A549 treated with Hydrocortisone at 1 μM for 4 hours (cell line): ENCODE data around the gene PGAM2. TPM values are rescaled to one million over a fixed set of nuclear protein-coding genes. Genes with fewer than 3 reads are reported as not detected.

Experiments used
- total RNA-seq: library from RNA; stranded (reverse); fragments of 200-300 nt; extraction: Qiagen RNA extraction; gene quantifications from 5 replicates; pipeline ENCODE4 v1.2.3, GENCODE V29; 2022

PGAM2 gene
- not detected in 5 replicates for total RNA-seq

GRCh38 chr7:44065431-44066110, at the start of gene PGAM2:
Gene PGAM2, minus strand, starts transcription at chr7:44065567. Its CDS starts 38 bp downstream, at chr7:44065529.

GRCh38 chr7:44103923-44104859, 38.8 kb upstream of the PGAM2 start, which contains the start of gene AEBP1:
Gene AEBP1, plus strand, starts transcription at chr7:44104345. Its CDS starts 321 bp downstream, at chr7:44104666.

GRCh38 chr7:44044315-44045225, 20.8 kb downstream of the PGAM2 start, which contains the start of gene DBNL:
Gene DBNL, plus strand, starts transcription at chr7:44044702. Its CDS starts 36 bp downstream, at chr7:44044738.

Other genes with a start within 250 kb of the PGAM2 start
- 217 to 265 TPM (median 246 TPM) in 5 replicates for gene MRPS24, start 196.1 kb downstream of the PGAM2 start, total RNA-seq
- gene URGCP, start 159.0 kb downstream of the PGAM2 start, total RNA-seq = 26.7 to 32.4 TPM (median 28.1 TPM) in 5 replicates
- gene UBE2D4, start 139.1 kb downstream of the PGAM2 start, total RNA-seq = 7.0 to 11.0 TPM (median 9.7 TPM) in 5 replicates
- gene SPDYE1, start 67.7 kb downstream of the PGAM2 start, total RNA-seq = not detected in 5 replicates
- 68.0 to 72.5 TPM (median 70.2 TPM) in 5 replicates for gene DBNL, start 20.9 kb downstream of the PGAM2 start, total RNA-seq
- 5.3 to 7.4 TPM (median 5.9 TPM) in 5 replicates for gene POLM, start 17.0 kb upstream of the PGAM2 start, total RNA-seq
- gene AEBP1, start 38.8 kb upstream of the PGAM2 start, total RNA-seq = 0.02 to 0.13 TPM (median 0.07 TPM) in 4 of 5 replicates, not detected in the other
- gene POLD2, start 58.0 kb upstream of the PGAM2 start, total RNA-seq = 146 to 165 TPM (median 161 TPM) in 5 replicates
- not detected in 5 replicates for gene MYL7, start 75.8 kb upstream of the PGAM2 start, total RNA-seq
- gene GCK, start 123.9 kb upstream of the PGAM2 start, total RNA-seq = not detected in 5 replicates
- gene YKT6, start 135.4 kb upstream of the PGAM2 start, total RNA-seq = 115 to 131 TPM (median 116 TPM) in 5 replicates